Neural cell (in vitro differentiated cells): ENCODE data around the gene THAP7. TPM values are rescaled to one million over a fixed set of nuclear protein-coding genes. Genes with fewer than 3 reads are reported as not detected.

Experiments
- H2AFZ ChIP-seq: fragments of 200-600, 300-800 bp; sonication (generic), shearing (Covaris generic); 2 replicates; pipeline ENCODE4 v1.6.0; 2014; ENCODE audit warnings: low read depth, mild to moderate bottlenecking, antibody characterized with exemption, low read length, moderate library complexity
- H3F3A ChIP-seq: fragments of 200-600 bp; shearing (Covaris generic); 2 replicates; pipeline ENCODE4 v1.6.1; 2016; ENCODE audit warnings: mild to moderate bottlenecking, moderate library complexity, mixed read lengths, antibody characterized with exemption, low read length; ENCODE audit not compliant: insufficient read depth, poor library complexity, severe bottlenecking
- H3K27ac ChIP-seq: fragments of 200-600, 300-800 bp; sonication (generic), shearing (Covaris generic); 2 replicates; pipeline ENCODE4 v1.5.1; 2014; ENCODE audit warnings: mild to moderate bottlenecking, low read length, moderate library complexity
- H3K27me3 ChIP-seq: fragments of 300-800, 200-600 bp; sonication (generic), shearing (Covaris generic); 2 replicates; pipeline ENCODE4 v1.6.0; 2014; ENCODE audit warnings: mild to moderate bottlenecking, low read depth, low read length, moderate library complexity; ENCODE audit not compliant: insufficient read depth
- H3K36me3 ChIP-seq: fragments of 300-800, 200-600 bp; sonication (generic), shearing (Covaris generic); 2 replicates; pipeline ENCODE4 v1.5.1; 2014; ENCODE audit warnings: mild to moderate bottlenecking, antibody characterized with exemption, low read length, moderate library complexity; ENCODE audit not compliant: insufficient read depth
- H3K4me2 ChIP-seq: fragments of 300-800, 200-600 bp; sonication (generic), shearing (Covaris generic); 2 replicates; pipeline ENCODE4 v1.6.0; 2014; ENCODE audit warnings: mild to moderate bottlenecking, low read length
- H3K4me3 ChIP-seq: fragments of 300-800, 200-600 bp; sonication (generic), shearing (Covaris generic); 2 replicates; pipeline ENCODE4 v1.5.1; 2014; ENCODE audit warnings: mild to moderate bottlenecking, low read length, moderate library complexity
- H3K79me2 ChIP-seq: fragments of 200-600 bp; shearing (Covaris generic); replicated peaks from 2 replicates; pipeline ENCODE4 v1.6.0; 2014; ENCODE audit warnings: mild to moderate bottlenecking, low read length, moderate library complexity; ENCODE audit not compliant: insufficient read depth
- H3K9ac ChIP-seq: fragments of 300-800, 200-600 bp; sonication (generic), shearing (Covaris generic); 2 replicates; pipeline ENCODE4 v1.6.1; 2016; ENCODE audit warnings: mild to moderate bottlenecking, low read length, mixed read lengths
- H3K9me2 ChIP-seq: fragments of 200-600 bp; shearing (Covaris generic); 2 replicates; pipeline ENCODE4 v1.6.1; 2016; ENCODE audit warnings: mild to moderate bottlenecking, low read length, mixed read lengths; ENCODE audit not compliant: insufficient read depth
- H3K9me3 ChIP-seq: fragments of 200-600, 300-800 bp; sonication (generic), shearing (Covaris generic); 2 replicates; pipeline ENCODE4 v1.6.1; 2016; ENCODE audit warnings: mild to moderate bottlenecking, mixed run types, low read length, moderate library complexity, mixed read lengths
- H4K20me1 ChIP-seq: fragments of 200-600 bp; shearing (Covaris generic); 2 replicates; pipeline ENCODE4 v1.6.1; 2016; ENCODE audit warnings: mild to moderate bottlenecking, mixed run types; ENCODE audit not compliant: insufficient read depth
- EP300 ChIP-seq: fragments of 450-650 bp; conservative IDR thresholded peaks from 2 replicates; pipeline ENCODE4 v1.6.1; 2014; ENCODE audit warnings: antibody characterized with exemption, mild to moderate bottlenecking, moderate library complexity; ENCODE audit not compliant: poor library complexity, severe bottlenecking
- EZH2 ChIP-seq: fragments of 200-600, 300-800 bp; shearing (Covaris generic), sonication (generic); IDR thresholded peaks from 2 replicates; pipeline ENCODE4 v1.6.1; 2014; ENCODE audit warnings: antibody characterized with exemption, low read length, borderline replicate concordance, mild to moderate bottlenecking; ENCODE audit not compliant: insufficient read depth, poor library complexity, severe bottlenecking
- MXI1 ChIP-seq: fragments of 450-650 bp; conservative IDR thresholded peaks from 2 replicates; pipeline ENCODE4 v1.6.1; 2014; ENCODE audit warnings: antibody characterized with exemption, mild to moderate bottlenecking; ENCODE audit not compliant: poor library complexity, severe bottlenecking
- POLR2AphosphoS5 ChIP-seq: IDR thresholded peaks from 2 replicates; pipeline ENCODE4 v1.6.1; 2012
- RAD21 ChIP-seq: fragments of 450-650 bp; conservative IDR thresholded peaks from 2 replicates; pipeline ENCODE4 v1.6.1; 2014; ENCODE audit warnings: antibody characterized with exemption, mild to moderate bottlenecking, moderate library complexity
- SMC3 ChIP-seq: fragments of 450-650 bp; conservative IDR thresholded peaks from 2 replicates; pipeline ENCODE4 v1.6.1; 2014; ENCODE audit warnings: antibody characterized with exemption, mild to moderate bottlenecking, moderate library complexity; ENCODE audit not compliant: poor library complexity
- TAF1 ChIP-seq: IDR thresholded peaks from 2 replicates; pipeline ENCODE4 v1.6.1; 2012; ENCODE audit warnings: low read depth
- polyA plus RNA-seq: library from polyadenylated mRNA; depleted of rRNA; stranded (reverse); fragments of >200 nt; gene quantifications from 2 replicates; pipeline ENCODE4 v1.2.3, GENCODE V29; 2014
- TF ChIP-seq, protein P1 (sequence below): fragments of 450-650 bp; IDR thresholded peaks from 2 replicates; pipeline ENCODE4 v1.5.1; 2014; ENCODE audit warnings: antibody characterized with exemption, mild to moderate bottlenecking, moderate library complexity; ENCODE audit not compliant: poor library complexity, severe bottlenecking
- TF ChIP-seq, protein P2 (sequence below): IDR thresholded peaks from 2 replicates; pipeline ENCODE4 v1.6.1; 2012; ENCODE audit warnings: borderline replicate concordance

The THAP7 gene
- polyA plus RNA-seq, 1 donor from 2014 or later, result 28.7 TPM

DNA sequence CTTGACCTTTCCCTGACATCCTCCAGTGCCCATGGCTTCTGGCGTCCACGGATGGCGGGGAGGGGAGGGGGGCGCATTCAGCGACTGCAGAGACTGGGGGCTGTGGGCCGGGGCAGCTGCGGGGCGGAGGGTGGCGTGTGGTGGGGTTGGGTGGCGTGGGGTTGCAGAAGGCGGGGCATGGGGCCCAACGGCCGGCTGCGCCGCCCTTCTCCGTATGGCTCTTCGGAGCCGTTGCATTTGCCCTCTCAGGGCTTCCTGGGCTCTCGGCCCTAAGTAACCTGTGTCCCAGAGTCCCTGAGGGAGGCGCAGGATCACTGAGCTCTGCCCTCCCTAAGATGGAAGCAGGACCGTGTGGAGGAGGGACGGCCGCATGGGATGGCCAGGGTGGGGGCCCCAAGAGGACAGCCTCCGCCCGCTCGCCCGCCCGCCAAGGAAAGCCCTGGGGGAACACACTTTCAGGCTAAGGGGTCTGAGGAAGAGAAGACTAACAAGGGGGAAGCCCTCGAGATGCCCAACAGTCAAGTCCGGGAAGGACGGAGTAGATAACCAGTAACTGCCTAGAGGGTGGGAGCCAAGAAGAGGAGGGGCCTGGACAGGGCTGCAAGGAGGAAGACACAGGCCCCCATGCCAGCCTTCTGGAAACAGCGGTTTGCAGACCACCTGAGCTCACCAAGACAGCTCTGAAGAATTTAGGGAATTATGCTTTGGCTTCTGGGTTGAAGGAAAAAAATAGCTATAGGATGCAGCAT lies 44.1 kb downstream of the THAP7 start:
- TF ChIP-seq EP300, result no peak
- TF ChIP-seq, protein P1, sequence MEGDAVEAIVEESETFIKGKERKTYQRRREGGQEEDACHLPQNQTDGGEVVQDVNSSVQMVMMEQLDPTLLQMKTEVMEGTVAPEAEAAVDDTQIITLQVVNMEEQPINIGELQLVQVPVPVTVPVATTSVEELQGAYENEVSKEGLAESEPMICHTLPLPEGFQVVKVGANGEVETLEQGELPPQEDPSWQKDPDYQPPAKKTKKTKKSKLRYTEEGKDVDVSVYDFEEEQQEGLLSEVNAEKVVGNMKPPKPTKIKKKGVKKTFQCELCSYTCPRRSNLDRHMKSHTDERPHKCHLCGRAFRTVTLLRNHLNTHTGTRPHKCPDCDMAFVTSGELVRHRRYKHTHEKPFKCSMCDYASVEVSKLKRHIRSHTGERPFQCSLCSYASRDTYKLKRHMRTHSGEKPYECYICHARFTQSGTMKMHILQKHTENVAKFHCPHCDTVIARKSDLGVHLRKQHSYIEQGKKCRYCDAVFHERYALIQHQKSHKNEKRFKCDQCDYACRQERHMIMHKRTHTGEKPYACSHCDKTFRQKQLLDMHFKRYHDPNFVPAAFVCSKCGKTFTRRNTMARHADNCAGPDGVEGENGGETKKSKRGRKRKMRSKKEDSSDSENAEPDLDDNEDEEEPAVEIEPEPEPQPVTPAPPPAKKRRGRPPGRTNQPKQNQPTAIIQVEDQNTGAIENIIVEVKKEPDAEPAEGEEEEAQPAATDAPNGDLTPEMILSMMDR, result no peak
- no peak for TF ChIP-seq RAD21
- TF ChIP-seq MXI1, result no peak
- no peak for TF ChIP-seq EZH2
- no peak for TF ChIP-seq SMC3
- no peak for TF ChIP-seq TAF1
- TF ChIP-seq, protein P2, sequence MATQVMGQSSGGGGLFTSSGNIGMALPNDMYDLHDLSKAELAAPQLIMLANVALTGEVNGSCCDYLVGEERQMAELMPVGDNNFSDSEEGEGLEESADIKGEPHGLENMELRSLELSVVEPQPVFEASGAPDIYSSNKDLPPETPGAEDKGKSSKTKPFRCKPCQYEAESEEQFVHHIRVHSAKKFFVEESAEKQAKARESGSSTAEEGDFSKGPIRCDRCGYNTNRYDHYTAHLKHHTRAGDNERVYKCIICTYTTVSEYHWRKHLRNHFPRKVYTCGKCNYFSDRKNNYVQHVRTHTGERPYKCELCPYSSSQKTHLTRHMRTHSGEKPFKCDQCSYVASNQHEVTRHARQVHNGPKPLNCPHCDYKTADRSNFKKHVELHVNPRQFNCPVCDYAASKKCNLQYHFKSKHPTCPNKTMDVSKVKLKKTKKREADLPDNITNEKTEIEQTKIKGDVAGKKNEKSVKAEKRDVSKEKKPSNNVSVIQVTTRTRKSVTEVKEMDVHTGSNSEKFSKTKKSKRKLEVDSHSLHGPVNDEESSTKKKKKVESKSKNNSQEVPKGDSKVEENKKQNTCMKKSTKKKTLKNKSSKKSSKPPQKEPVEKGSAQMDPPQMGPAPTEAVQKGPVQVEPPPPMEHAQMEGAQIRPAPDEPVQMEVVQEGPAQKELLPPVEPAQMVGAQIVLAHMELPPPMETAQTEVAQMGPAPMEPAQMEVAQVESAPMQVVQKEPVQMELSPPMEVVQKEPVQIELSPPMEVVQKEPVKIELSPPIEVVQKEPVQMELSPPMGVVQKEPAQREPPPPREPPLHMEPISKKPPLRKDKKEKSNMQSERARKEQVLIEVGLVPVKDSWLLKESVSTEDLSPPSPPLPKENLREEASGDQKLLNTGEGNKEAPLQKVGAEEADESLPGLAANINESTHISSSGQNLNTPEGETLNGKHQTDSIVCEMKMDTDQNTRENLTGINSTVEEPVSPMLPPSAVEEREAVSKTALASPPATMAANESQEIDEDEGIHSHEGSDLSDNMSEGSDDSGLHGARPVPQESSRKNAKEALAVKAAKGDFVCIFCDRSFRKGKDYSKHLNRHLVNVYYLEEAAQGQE, result no peak
- TF ChIP-seq POLR2AphosphoS5, result no peak
- Histone ChIP-seq H3K36me3 (peaks cover 4% of the 10 kb centered on the region), H3K9me3 (no peaks in the 10 kb centered on the region), H4K20me1 (no peaks in the 10 kb centered on the region), H3K9me2 (no peaks in the 10 kb centered on the region), H3K4me3 (peak overlapping the region; percentile 42), H2AFZ (no peak overlapping the region), H3F3A (no peaks in the 10 kb centered on the region), H3K4me2 (no peak overlapping the region), H3K9ac (no peak overlapping the region), H3K27me3 (peaks cover 26% of the 10 kb centered on the region), H3K79me2 (no peaks in the 10 kb centered on the region), H3K27ac (no peak overlapping the region)

DNA sequence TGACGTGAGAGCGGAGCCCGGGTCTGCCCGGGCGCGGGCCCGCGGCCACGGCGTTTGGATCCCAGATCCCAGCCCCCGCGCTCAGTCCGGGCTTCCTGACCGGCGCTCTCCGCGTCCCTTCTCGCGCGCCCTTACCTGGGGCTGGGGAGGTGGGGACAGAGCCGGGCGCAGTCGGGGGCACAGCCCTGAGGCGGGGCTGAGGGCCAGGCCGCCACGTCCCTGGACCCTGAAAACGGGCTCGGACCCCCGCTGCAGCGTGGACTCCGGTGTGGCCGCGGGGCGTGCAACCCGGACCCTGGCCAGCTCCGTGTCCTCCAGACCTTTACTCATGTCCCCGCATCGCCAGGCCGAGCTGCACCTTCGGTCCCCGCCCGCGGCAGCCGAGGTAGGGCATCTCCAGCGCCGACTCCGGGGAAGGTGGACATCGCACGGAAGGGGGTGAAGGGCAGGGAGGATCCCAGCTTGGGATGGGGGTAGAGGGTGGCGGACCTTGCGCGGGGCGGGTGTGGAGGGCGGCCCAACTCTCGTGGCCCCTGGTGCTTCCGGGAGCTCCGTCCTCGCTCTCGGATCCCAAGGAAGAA lies 44.7 kb downstream of the THAP7 start:
- no peaks in the 10 kb centered on the region for H3K79me2 ChIP-seq
- H4K20me1 ChIP-seq, result no peaks in the 10 kb centered on the region

More for the DNA sequence above, 44.7 kb downstream of the THAP7 start:
- TF ChIP-seq SMC3 (no peak), EZH2 (no peak), RAD21 (no peak), EP300 (no peak), MXI1 (no peak), POLR2AphosphoS5 (no peak), TAF1 (no peak)
- TF ChIP-seq, protein P2, result no peak
- TF ChIP-seq, protein P1, result no peak
- Histone ChIP-seq H3K9ac (no peak overlapping the region), H3K27ac (no peak overlapping the region), H3K4me2 (no peak overlapping the region), H3K9me3 (no peaks in the 10 kb centered on the region), H3F3A (no peaks in the 10 kb centered on the region), H3K4me3 (peak overlapping the region; percentile 42), H3K36me3 (peaks cover 4% of the 10 kb centered on the region), H3K27me3 (peaks cover 26% of the 10 kb centered on the region), H2AFZ (no peak overlapping the region), H3K9me2 (no peaks in the 10 kb centered on the region)
